Right lobe of liver (tissue), 4 donors: ENCODE results near the gene SCRT2.

Experiments used
- CTCF ChIP-seq, 4 donors: fragments of 200-600 bp in 3 of 4; fragments of 450-650 bp in 1 of 4; IDR thresholded peaks; one replicate each; pipeline versions ENCODE4 v1.5.1 to v1.8.0; 2016 to 2022; ENCODE audit warnings: antibody characterized with exemption in 4 of 4, mild to moderate bottlenecking in 2 of 4
- POLR2A ChIP-seq: fragments of 450-650 bp; IDR thresholded peaks from one replicate; pipeline ENCODE4 v1.6.1; 2017; ENCODE audit warnings: antibody characterized with exemption, mild to moderate bottlenecking
- donor health status: DM: no; HTN: no; CAD: no.
- donor health status: DM: no; HTN: no; CAD: no.
- donor health status: DM: no; HTN: yes; CAD: no.

- TF ChIP-seq CTCF (IDR thresholded peaks at IDR 0.05) (peak; percentile 70 to 86 (median 80)), POLR2A (no peak)
Observed at GRCh38 chr20:667351-668034, 8.1 kb downstream of the SCRT2 start.
